ENCODE results near the gene PLPP6.
"Not testable (repeated sequence)": the region's sequence is repeated elsewhere in the genome, so short reads cannot be mapped to it uniquely, and the experiment has no call there.

PLPP6 gene

GRCh38 chr9:4662108-4662988 is at the start of gene PLPP6:
PLPP6 (plus strand) TSS chr9:4662294; CDS start chr9:4662376, 82 bp downstream.
- peak; percentile 94 for DNase-seq

- DNase-seq, result no peak
These were observed 47.5 kb upstream of the PLPP6 start for GRCh38 chr9:4614627-4615026.

GRCh38 chr9:4615251-4615650 is 46.8 kb upstream of the PLPP6 start:
- no peak for DNase-seq

GRCh38 chr9:4615778-4616177 is 46.3 kb upstream of the PLPP6 start:
- DNase-seq, result no peak

- no peak for DNase-seq
These were observed 44.3 kb upstream of the PLPP6 start for GRCh38 chr9:4617752-4618151.

GRCh38 chr9:4618700-4619099 is 43.4 kb upstream of the PLPP6 start:
- DNase-seq, result no peak

GRCh38 chr9:4620057-4620765 is 41.9 kb upstream of the PLPP6 start:
- no peak for DNase-seq

- DNase-seq, result no peak
These were observed 41.1 kb upstream of the PLPP6 start for GRCh38 chr9:4620881-4621555.

- DNase-seq, result no peak
These were observed 40.1 kb upstream of the PLPP6 start for GRCh38 chr9:4622016-4622415.

GRCh38 chr9:4630836-4631235 is 31.3 kb upstream of the PLPP6 start:
- no peak for DNase-seq

- DNase-seq, result no peak
These were observed 23.1 kb upstream of the PLPP6 start for GRCh38 chr9:4638968-4639367.

GRCh38 chr9:4639420-4639819 is 22.7 kb upstream of the PLPP6 start:
- no peak for DNase-seq

- DNase-seq, result peak; percentile 22
These were observed 22.1 kb upstream of the PLPP6 start for GRCh38 chr9:4640027-4640426.

GRCh38 chr9:4642351-4642750 is 19.7 kb upstream of the PLPP6 start:
- DNase-seq, result no peak

GRCh38 chr9:4654084-4654483 is 8.0 kb upstream of the PLPP6 start:
- no peak for DNase-seq

- no peak for DNase-seq
These were observed 7.6 kb upstream of the PLPP6 start for GRCh38 chr9:4654538-4654937.

GRCh38 chr9:4656196-4656595 is 5.9 kb upstream of the PLPP6 start:
- DNase-seq, result not testable (repeated sequence)

- no peak for DNase-seq
These were observed 5.5 kb upstream of the PLPP6 start for GRCh38 chr9:4656621-4657020.

- DNase-seq, result no peak
These were observed 4.5 kb upstream of the PLPP6 start for GRCh38 chr9:4657426-4658159.

- DNase-seq, result not testable (repeated sequence)
These were observed 1.4 kb upstream of the PLPP6 start for GRCh38 chr9:4660665-4661064.

- DNase-seq, result no peak
These were observed 929 bp upstream of the PLPP6 start for GRCh38 chr9:4661165-4661564.

- no peak for DNase-seq
These were observed 483 bp upstream of the PLPP6 start for GRCh38 chr9:4661611-4662010.
